Uterus (tissue), 4 donors: ENCODE measurements around the gene CATSPER4. TPM values are rescaled to one million over a fixed set of nuclear protein-coding genes. Genes with fewer than 3 reads are reported as not detected.

Source experiments
- DNase-seq, 2 donors: peaks; one replicate each; pipeline ENCODE4 v3.0.0-alpha.2; 2019 to 2020
- H3K27ac ChIP-seq, 2 donors: fragments of 200-600 bp; sonication (generic); 1 replicate in 1 of 2; 2 replicates in 1 of 2; pipeline ENCODE4 v1.5.1; 2016 to 2018
- H3K27me3 ChIP-seq, 2 donors: fragments of 200-600 bp; sonication (generic); one replicate each; pipeline ENCODE4 v1.5.1; 2018 to 2019; ENCODE audit warnings: control low read depth in 1 of 2
- H3K36me3 ChIP-seq, 2 donors: fragments of 200-600 bp; sonication (generic); one replicate each; pipeline ENCODE4 v1.5.1; 2019; ENCODE audit warnings: control low read depth in 1 of 2
- H3K4me1 ChIP-seq, 2 donors: fragments of 200-600 bp; sonication (generic); one replicate each; pipeline ENCODE4 v1.5.1; 2018 to 2019; ENCODE audit warnings: control low read depth in 1 of 2
- H3K4me3 ChIP-seq, 2 donors: fragments of 200-600 bp; sonication (generic); 1 replicate in 1 of 2; 2 replicates in 1 of 2; pipeline ENCODE4 v1.5.1; 2018 to 2019; ENCODE audit warnings: mild to moderate bottlenecking in 1 of 2
- H3K9me3 ChIP-seq, 2 donors: fragments of 200-600 bp; sonication (generic); one replicate each; pipeline ENCODE4 v1.5.1; 2019; ENCODE audit warnings: control low read depth in 1 of 2
- POLR2A ChIP-seq, 2 donors: fragments of 450-650 bp; IDR thresholded peaks; one replicate each; pipeline ENCODE4 v1.6.1; 2016; ENCODE audit warnings: antibody characterized with exemption in 2 of 2, mild to moderate bottlenecking in 1 of 2, moderate library complexity in 1 of 2
- intact Hi-C: fragments of 100-400 bp; cut with DNase I; formaldehyde crosslinking; loops from one replicate; pipeline ENCODE4 v1.15.1; 2023; ENCODE audit warnings: low total_unique reads
- total RNA-seq, 4 donors: library from RNA; depleted of rRNA in 3 of 4; stranded (reverse); fragments of >200 nt in 3 of 4; gene quantifications; one replicate each; pipeline versions ENCODE4 v1.1.0 to v1.2.4, GENCODE V29; 2014 to 2023
- TF ChIP-seq, protein P1 (sequence below), 4 experiments: fragments of 200-600 bp in 2 of 4; fragments of 450-650 bp in 2 of 4; sonication (generic) in 2 of 4; IDR thresholded peaks; one replicate each; pipeline ENCODE4 v1.5.1; 2016 to 2019; ENCODE audit warnings: antibody characterized with exemption in 4 of 4, mild to moderate bottlenecking in 2 of 4, moderate library complexity in 1 of 4
- donor health status: DM: yes; HTN: yes; CAD: no.

The CATSPER4 gene
- total RNA-seq, 4 donors from 2014 or later, result not detected

GRCh38 chr1:26191739-26192138 is 1.3 kb downstream of the CATSPER4 start:
- intact Hi-C loops, result no loop called here
- no peaks in the 10 kb centered on the region for H3K27me3 ChIP-seq
- no peak for TF ChIP-seq POLR2A (IDR thresholded peaks at IDR 0.05)
- TF ChIP-seq, protein P1, sequence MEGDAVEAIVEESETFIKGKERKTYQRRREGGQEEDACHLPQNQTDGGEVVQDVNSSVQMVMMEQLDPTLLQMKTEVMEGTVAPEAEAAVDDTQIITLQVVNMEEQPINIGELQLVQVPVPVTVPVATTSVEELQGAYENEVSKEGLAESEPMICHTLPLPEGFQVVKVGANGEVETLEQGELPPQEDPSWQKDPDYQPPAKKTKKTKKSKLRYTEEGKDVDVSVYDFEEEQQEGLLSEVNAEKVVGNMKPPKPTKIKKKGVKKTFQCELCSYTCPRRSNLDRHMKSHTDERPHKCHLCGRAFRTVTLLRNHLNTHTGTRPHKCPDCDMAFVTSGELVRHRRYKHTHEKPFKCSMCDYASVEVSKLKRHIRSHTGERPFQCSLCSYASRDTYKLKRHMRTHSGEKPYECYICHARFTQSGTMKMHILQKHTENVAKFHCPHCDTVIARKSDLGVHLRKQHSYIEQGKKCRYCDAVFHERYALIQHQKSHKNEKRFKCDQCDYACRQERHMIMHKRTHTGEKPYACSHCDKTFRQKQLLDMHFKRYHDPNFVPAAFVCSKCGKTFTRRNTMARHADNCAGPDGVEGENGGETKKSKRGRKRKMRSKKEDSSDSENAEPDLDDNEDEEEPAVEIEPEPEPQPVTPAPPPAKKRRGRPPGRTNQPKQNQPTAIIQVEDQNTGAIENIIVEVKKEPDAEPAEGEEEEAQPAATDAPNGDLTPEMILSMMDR (IDR thresholded peaks at IDR 0.05), result no peak
- H3K4me1 ChIP-seq, result no peaks in the 10 kb centered on the region
- H3K27ac ChIP-seq, result no peak overlapping the region
- no peaks in the 10 kb centered on the region for H3K9me3 ChIP-seq
- no peak for DNase-seq
- no peak overlapping the region for H3K4me3 ChIP-seq
- no peaks in the 10 kb centered on the region for H3K36me3 ChIP-seq

DNA sequence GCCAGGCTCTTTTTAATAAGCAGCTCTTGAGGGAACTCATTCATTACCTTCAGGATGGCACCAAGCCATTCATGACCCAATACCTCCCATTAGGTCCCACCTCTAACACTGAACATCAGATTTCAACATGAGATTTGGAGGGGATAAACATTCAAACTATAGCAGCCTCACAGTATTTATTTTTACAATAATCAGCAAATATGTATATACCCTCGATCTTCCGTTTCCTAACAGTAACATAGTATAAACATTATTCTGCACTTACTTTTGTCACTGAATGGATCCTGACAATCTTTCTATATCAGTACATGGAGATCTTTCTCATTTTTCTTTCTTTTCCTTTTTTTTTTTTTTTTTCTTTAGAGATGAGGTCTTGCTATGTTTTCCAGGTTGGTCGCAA is 5.4 kb downstream of the CATSPER4 start:
- no peaks in the 10 kb centered on the region for H3K9me3 ChIP-seq
- TF ChIP-seq POLR2A (IDR thresholded peaks at IDR 0.05), result no peak
- TF ChIP-seq, protein P1 (IDR thresholded peaks at IDR 0.05), result no peak
- no peak overlapping the region for H3K4me3 ChIP-seq
- no peaks in the 10 kb centered on the region for H3K4me1 ChIP-seq
- H3K27me3 ChIP-seq, result no peaks in the 10 kb centered on the region
- no peak for DNase-seq
- no peaks in the 10 kb centered on the region for H3K36me3 ChIP-seq
- intact Hi-C loops, result no loop called here
- no peak overlapping the region for H3K27ac ChIP-seq

DNA sequence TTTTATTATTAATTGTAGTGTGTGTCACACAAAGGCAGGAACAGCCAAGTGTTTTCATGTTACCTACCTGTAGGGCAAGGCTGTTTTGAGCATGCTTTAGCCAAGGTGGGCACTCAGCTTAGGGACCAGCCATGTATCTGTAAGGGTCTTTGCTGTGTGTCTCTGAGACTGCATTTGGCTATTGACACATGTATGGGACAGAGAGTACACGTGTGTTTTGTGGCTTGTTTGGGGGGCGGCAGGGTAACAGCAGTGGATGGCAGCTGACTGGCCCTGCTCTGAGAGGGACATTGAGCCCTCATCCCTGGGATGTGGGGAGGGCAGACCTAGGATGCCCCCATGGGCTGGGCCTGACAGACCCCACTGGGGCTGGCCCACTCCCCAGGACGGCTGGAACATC is 6.9 kb downstream of the CATSPER4 start:
- no peak for DNase-seq
- intact Hi-C loops, result no loop called here
- TF ChIP-seq POLR2A (IDR thresholded peaks at IDR 0.05), result no peak
- TF ChIP-seq, protein P1 (IDR thresholded peaks at IDR 0.05), result no peak
- H3K9me3 ChIP-seq, result no peaks in the 10 kb centered on the region
- H3K4me1 ChIP-seq, result no peaks in the 10 kb centered on the region
- H3K27ac ChIP-seq, result no peak overlapping the region
- H3K27me3 ChIP-seq, result no peaks in the 10 kb centered on the region
- H3K36me3 ChIP-seq, result no peaks in the 10 kb centered on the region
- no peak overlapping the region for H3K4me3 ChIP-seq

- Histone ChIP-seq H3K27me3 (no peaks in the 10 kb centered on the region), H3K36me3 (no peaks in the 10 kb centered on the region), H3K9me3 (no peaks in the 10 kb centered on the region), H3K27ac (no peak overlapping the region), H3K4me3 (no peak overlapping the region), H3K4me1 (no peaks in the 10 kb centered on the region)
- DNase-seq, result no peak
- intact Hi-C loops, result no loop called here
- TF ChIP-seq POLR2A (IDR thresholded peaks at IDR 0.05), result no peak
- TF ChIP-seq, protein P1 (IDR thresholded peaks at IDR 0.05), result no peak
Measured at GRCh38 chr1:26197813-26198212, 7.4 kb downstream of the CATSPER4 start.

DNA sequence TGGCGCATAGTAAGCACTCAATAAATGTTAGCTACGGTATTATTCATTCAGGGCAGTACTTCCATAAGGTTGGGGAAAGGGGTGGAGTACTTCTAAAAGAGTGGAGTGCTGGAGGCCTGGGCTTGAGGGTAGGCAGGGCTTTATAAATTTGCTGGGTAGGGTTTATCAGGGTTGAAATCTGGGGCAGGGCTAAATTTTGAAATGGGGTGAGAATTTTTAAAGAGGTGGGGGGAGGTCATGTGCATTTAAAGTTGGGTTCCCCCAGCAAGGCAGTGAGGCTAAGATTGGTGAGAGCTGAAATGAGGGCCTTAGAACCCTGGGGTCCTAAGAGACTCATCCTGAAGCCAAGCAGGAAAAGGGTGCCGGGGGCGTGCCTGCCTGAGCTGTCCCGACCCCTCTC is 10.0 kb downstream of the CATSPER4 start:
- Histone ChIP-seq H3K27me3 (no peaks in the 10 kb centered on the region), H3K27ac (peak overlapping the region in 1 of 2 donors; percentile 75), H3K36me3 (no peaks in the 10 kb centered on the region), H3K4me3 (no peak overlapping the region), H3K9me3 (no peaks in the 10 kb centered on the region), H3K4me1 (no peaks in the 10 kb centered on the region)
- intact Hi-C loops, result no loop called here
- no peak for DNase-seq
- TF ChIP-seq, protein P1 (IDR thresholded peaks at IDR 0.05), result no peak
- no peak for TF ChIP-seq POLR2A (IDR thresholded peaks at IDR 0.05)
